SK-N-SH (cell line): ENCODE data around the gene PCDHGC4. TPM values are rescaled to one million over a fixed set of nuclear protein-coding genes. Genes with fewer than 3 reads are reported as not detected.

Experiments used
- CTCF ChIA-PET: fragments of 300-600, 350-600 bp; formaldehyde crosslinking; extraction: SDS; loops from one replicate; lab custom pipeline; 2021; lab: Yijun Ruan, JAX
- POLR2A ChIA-PET: fragments of 350-600 bp; sonication (Branson Sonifier 250); formaldehyde crosslinking; extraction: SDS; loops from one replicate; lab custom pipeline; 2020; ENCODE audit warnings: antibody characterized with exemption, inconsistent platforms; lab: Yijun Ruan, JAX
- DNase-seq: peaks from one replicate; pipeline ENCODE4 v3.0.0; 2012
- H2AFZ ChIP-seq: fragments of 200-600 bp; sonication (generic); 2 replicates; pipeline ENCODE4 v1.8.1; 2016; ENCODE audit warnings: antibody characterized with exemption, mild to moderate bottlenecking, low read depth
- H3F3A ChIP-seq: fragments of 200-600 bp; sonication (generic); replicated peaks from 2 replicates; pipeline ENCODE3; 2016; ENCODE audit warnings: antibody characterized with exemption, mild to moderate bottlenecking; ENCODE audit not compliant: insufficient read depth
- H3K27ac ChIP-seq, 2 experiments: fragments of 200-500 bp in 1 of 2; fragments of 200-600 bp in 1 of 2; sonication (Bioruptor generic) in 1 of 2; sonication (generic), shearing (Covaris generic) in 1 of 2; 2 replicates each; pipeline versions ENCODE4 v1.5.1 to v1.6.1; 2014 to 2016; ENCODE audit warnings: low read depth in 2 of 2, inconsistent platforms in 1 of 2, low read length in 1 of 2, mild to moderate bottlenecking in 1 of 2, mixed read lengths in 1 of 2
- H3K27me3 ChIP-seq: fragments of 200-600 bp; sonication (generic), shearing (Covaris generic); 2 replicates; pipeline ENCODE4 v1.6.1; 2016; ENCODE audit warnings: mixed run types; ENCODE audit not compliant: insufficient read depth
- H3K36me3 ChIP-seq, 2 experiments: fragments of 200-500 bp in 1 of 2; fragments of 200-600 bp in 1 of 2; sonication (Bioruptor generic) in 1 of 2; sonication (generic) in 1 of 2; replicated peaks in 1 of 2; 2 replicates each; pipeline versions ENCODE3 to v1.5.1; 2014 to 2016; ENCODE audit warnings: low read length in 1 of 2, mild to moderate bottlenecking in 1 of 2; ENCODE audit not compliant: insufficient read depth in 2 of 2, control insufficient read depth in 1 of 2
- H3K4me1 ChIP-seq, 2 experiments: fragments of 200-500 bp in 1 of 2; fragments of 200-600 bp in 1 of 2; sonication (Bioruptor generic) in 1 of 2; sonication (generic), shearing (Covaris generic) in 1 of 2; 2 replicates each; pipeline versions ENCODE4 v1.5.1 to v1.6.1; 2014 to 2016; ENCODE audit warnings: low read depth in 1 of 2, low read length in 1 of 2, mixed run types in 1 of 2; ENCODE audit not compliant: insufficient read depth in 2 of 2, control insufficient read depth in 1 of 2
- H3K4me2 ChIP-seq: fragments of 200-600 bp; sonication (generic), shearing (Covaris generic); 2 replicates; pipeline ENCODE4 v1.6.1; 2017; ENCODE audit warnings: mixed run types
- H3K4me3 ChIP-seq, 2 experiments: fragments of 200-500 bp in 1 of 2; fragments of 200-600 bp in 1 of 2; sonication (Bioruptor generic) in 1 of 2; sonication (generic), shearing (Covaris generic) in 1 of 2; 2 replicates each; pipeline versions ENCODE4 v1.5.1 to v1.8.1; 2014 to 2016; ENCODE audit warnings: low read depth in 2 of 2, inconsistent platforms in 1 of 2, low read length in 1 of 2, mild to moderate bottlenecking in 1 of 2, mixed read lengths in 1 of 2, moderate library complexity in 1 of 2
- H3K79me2 ChIP-seq: fragments of 200-600 bp; sonication (generic); 2 replicates; pipeline ENCODE4 v1.8.1; 2017; ENCODE audit warnings: mild to moderate bottlenecking; ENCODE audit not compliant: insufficient read depth
- H3K9ac ChIP-seq: fragments of 200-600 bp; sonication (generic); 2 replicates; pipeline ENCODE4 v1.6.1; 2017; ENCODE audit warnings: mixed run types
- H3K9me2 ChIP-seq: fragments of 200-600 bp; sonication (generic); 2 replicates; pipeline ENCODE4 v1.6.1; 2017; ENCODE audit warnings: mixed run types
- H3K9me3 ChIP-seq: fragments of 200-600 bp; sonication (generic); 2 replicates; pipeline ENCODE4 v1.6.1; 2017; ENCODE audit warnings: mixed run types, mild to moderate bottlenecking, moderate library complexity
- H4K20me1 ChIP-seq: fragments of 200-600 bp; sonication (generic); 2 replicates; pipeline ENCODE4 v1.6.1; 2017; ENCODE audit warnings: mild to moderate bottlenecking, mixed run types; ENCODE audit not compliant: insufficient read depth
- ELF1 ChIP-seq: IDR thresholded peaks from 2 replicates; pipeline ENCODE4 v1.4.0; 2012
- EZH2phosphoT487 ChIP-seq: fragments of 200-600 bp; sonication (generic); IDR thresholded peaks from 2 replicates; pipeline ENCODE4 v1.6.1; 2017; ENCODE audit warnings: low read depth, mixed run types, mild to moderate bottlenecking, antibody characterized with exemption, moderate library complexity, borderline replicate concordance
- FOXJ3 ChIP-seq: sonication (generic); formaldehyde crosslinking; IDR thresholded peaks from 2 replicates; pipeline ENCODE4 v1.5.1; 2020; ENCODE audit warnings: mild to moderate bottlenecking, missing genetic modification reagents
- JUND ChIP-seq: IDR thresholded peaks from 2 replicates; pipeline ENCODE4 v1.4.0; 2012
- MEF2A ChIP-seq: IDR thresholded peaks from 2 replicates; pipeline ENCODE4 v1.4.0; 2012; ENCODE audit warnings: low read depth, borderline replicate concordance
- RAD21 ChIP-seq: IDR thresholded peaks from 2 replicates; pipeline ENCODE4 v1.6.1; 2012; ENCODE audit warnings: mild to moderate bottlenecking, low read length
- RFX5 ChIP-seq: IDR thresholded peaks from 2 replicates; pipeline ENCODE4 v1.6.1; 2012; ENCODE audit warnings: mild to moderate bottlenecking, improper control_type of control experiment, low read length
- RXRA ChIP-seq: IDR thresholded peaks from 2 replicates; pipeline ENCODE4 v1.4.0; 2012; ENCODE audit warnings: low read depth, mild to moderate bottlenecking, borderline replicate concordance
- SMC3 ChIP-seq: IDR thresholded peaks from 2 replicates; pipeline ENCODE4 v1.6.1; 2012; ENCODE audit warnings: low read depth, low read length, improper control_type of control experiment
- YY1 ChIP-seq: IDR thresholded peaks from 2 replicates; pipeline ENCODE4 v1.4.0; 2012; ENCODE audit warnings: low read depth, mild to moderate bottlenecking
- WGBS: methylation state at CpG from one replicate; pipeline ENCODE4 v1.1.6; 2017; ENCODE audit warnings: low lambda C conversion rate; 5-methylcytosine and 5-hydroxymethylcytosine counted together
- polyA plus RNA-seq, 3 experiments: library from polyadenylated mRNA; depleted of rRNA; stranded (reverse); fragments of >200 nt; gene quantifications; 2 replicates each; pipeline ENCODE4 v1.2.3, GENCODE V29; 2012
- TF ChIP-seq, protein P1 (sequence below): IDR thresholded peaks from 2 replicates; pipeline ENCODE4 v1.4.0; 2012; ENCODE audit warnings: low read depth, borderline replicate concordance
- TF ChIP-seq, protein P2 (sequence below): IDR thresholded peaks from 2 replicates; pipeline ENCODE4 v1.4.0; 2012; ENCODE audit warnings: low read depth
- TF ChIP-seq, protein P3 (sequence below): IDR thresholded peaks from 2 replicates; pipeline ENCODE4 v1.6.1; 2012; ENCODE audit warnings: mild to moderate bottlenecking, low read depth, low read length, moderate library complexity
- TF ChIP-seq, protein P4 (sequence below): fragments of 200-600 bp; sonication (generic); IDR thresholded peaks from 2 replicates; pipeline ENCODE4 v1.6.1; 2017; ENCODE audit warnings: antibody characterized with exemption, mild to moderate bottlenecking, moderate library complexity
- TF ChIP-seq, protein P5 (sequence below): IDR thresholded peaks from 2 replicates; pipeline ENCODE4; 2012
- TF ChIP-seq, protein P6 (sequence below): fragments of 150-350 bp; IDR thresholded peaks from 2 replicates; pipeline ENCODE4 v1.6.1; 2017; ENCODE audit warnings: antibody characterized with exemption, low read length, low read depth, borderline replicate concordance

Gene PCDHGC4
- polyA plus RNA-seq, 1 of the 3 experiments (the other 2 are of a cell fraction), result 0.53 TPM

DNA sequence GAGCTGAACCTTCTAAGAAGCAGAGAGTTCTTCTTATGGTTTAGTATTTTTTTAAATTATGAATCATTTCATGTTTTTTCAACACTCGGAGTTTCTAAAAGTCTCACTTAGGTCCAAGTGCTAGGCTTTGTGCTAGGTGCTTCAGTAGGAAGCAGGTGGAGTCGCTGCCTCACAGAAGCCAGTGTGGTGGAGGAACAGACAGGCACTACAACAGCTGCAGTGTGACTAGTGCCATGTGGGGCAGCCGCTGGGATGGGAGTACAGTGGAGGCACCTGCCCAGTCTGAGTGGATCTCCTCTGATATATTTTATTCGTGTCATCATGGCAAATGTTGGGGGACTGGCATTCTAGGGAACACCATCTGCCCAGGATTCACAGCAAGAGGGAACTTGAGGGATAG is 19.4 kb downstream of the PCDHGC4 start:
- Histone ChIP-seq H3K9me2 (no peaks in the 10 kb centered on the region), H3K27me3 (no peaks in the 10 kb centered on the region), H3K9me3 (no peaks in the 10 kb centered on the region), H3K9ac (no peak overlapping the region), H3K4me2 (no peak overlapping the region), H3K4me1 (peaks cover 23 to 26% of the 10 kb centered on the region in 2 experiments), H3K27ac (no peak overlapping the region; a peak in 1 of 4 replicates), H3F3A (peaks cover 27% of the 10 kb centered on the region), H4K20me1 (no peaks in the 10 kb centered on the region), H3K79me2 (peaks cover 33% of the 10 kb centered on the region), H3K4me3 (no peak overlapping the region), H2AFZ (no peak overlapping the region), H3K36me3 (peaks cover 9 to 47% of the 10 kb centered on the region in 2 experiments)
- DNase-seq, result no peak
- WGBS, result 91% methylated on average over 4 of the region's 4 CpGs
- ChIA-PET POLR2A (no interaction called here), CTCF (interaction anchor here (8.5 kb wide), 1 partner anchor 21 kb away, joined by 75 read pairs; the partner anchor contains the start of gene PCDHGC4)
- TF ChIP-seq, protein P1, sequence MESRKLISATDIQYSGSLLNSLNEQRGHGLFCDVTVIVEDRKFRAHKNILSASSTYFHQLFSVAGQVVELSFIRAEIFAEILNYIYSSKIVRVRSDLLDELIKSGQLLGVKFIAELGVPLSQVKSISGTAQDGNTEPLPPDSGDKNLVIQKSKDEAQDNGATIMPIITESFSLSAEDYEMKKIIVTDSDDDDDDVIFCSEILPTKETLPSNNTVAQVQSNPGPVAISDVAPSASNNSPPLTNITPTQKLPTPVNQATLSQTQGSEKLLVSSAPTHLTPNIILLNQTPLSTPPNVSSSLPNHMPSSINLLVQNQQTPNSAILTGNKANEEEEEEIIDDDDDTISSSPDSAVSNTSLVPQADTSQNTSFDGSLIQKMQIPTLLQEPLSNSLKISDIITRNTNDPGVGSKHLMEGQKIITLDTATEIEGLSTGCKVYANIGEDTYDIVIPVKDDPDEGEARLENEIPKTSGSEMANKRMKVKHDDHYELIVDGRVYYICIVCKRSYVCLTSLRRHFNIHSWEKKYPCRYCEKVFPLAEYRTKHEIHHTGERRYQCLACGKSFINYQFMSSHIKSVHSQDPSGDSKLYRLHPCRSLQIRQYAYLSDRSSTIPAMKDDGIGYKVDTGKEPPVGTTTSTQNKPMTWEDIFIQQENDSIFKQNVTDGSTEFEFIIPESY, result no peak
- TF ChIP-seq YY1 (no peak), MEF2A (no peak), RFX5 (no peak), FOXJ3 (CRISPR knock-in tag) (no peak), JUND (no peak), EZH2phosphoT487 (no peak), RXRA (no peak), ELF1 (no peak), RAD21 (no peak), SMC3 (no peak)
- TF ChIP-seq, protein P2, sequence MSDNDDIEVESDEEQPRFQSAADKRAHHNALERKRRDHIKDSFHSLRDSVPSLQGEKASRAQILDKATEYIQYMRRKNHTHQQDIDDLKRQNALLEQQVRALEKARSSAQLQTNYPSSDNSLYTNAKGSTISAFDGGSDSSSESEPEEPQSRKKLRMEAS, result no peak
- TF ChIP-seq, protein P3, sequence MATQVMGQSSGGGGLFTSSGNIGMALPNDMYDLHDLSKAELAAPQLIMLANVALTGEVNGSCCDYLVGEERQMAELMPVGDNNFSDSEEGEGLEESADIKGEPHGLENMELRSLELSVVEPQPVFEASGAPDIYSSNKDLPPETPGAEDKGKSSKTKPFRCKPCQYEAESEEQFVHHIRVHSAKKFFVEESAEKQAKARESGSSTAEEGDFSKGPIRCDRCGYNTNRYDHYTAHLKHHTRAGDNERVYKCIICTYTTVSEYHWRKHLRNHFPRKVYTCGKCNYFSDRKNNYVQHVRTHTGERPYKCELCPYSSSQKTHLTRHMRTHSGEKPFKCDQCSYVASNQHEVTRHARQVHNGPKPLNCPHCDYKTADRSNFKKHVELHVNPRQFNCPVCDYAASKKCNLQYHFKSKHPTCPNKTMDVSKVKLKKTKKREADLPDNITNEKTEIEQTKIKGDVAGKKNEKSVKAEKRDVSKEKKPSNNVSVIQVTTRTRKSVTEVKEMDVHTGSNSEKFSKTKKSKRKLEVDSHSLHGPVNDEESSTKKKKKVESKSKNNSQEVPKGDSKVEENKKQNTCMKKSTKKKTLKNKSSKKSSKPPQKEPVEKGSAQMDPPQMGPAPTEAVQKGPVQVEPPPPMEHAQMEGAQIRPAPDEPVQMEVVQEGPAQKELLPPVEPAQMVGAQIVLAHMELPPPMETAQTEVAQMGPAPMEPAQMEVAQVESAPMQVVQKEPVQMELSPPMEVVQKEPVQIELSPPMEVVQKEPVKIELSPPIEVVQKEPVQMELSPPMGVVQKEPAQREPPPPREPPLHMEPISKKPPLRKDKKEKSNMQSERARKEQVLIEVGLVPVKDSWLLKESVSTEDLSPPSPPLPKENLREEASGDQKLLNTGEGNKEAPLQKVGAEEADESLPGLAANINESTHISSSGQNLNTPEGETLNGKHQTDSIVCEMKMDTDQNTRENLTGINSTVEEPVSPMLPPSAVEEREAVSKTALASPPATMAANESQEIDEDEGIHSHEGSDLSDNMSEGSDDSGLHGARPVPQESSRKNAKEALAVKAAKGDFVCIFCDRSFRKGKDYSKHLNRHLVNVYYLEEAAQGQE, result no peak
- TF ChIP-seq, protein P4, sequence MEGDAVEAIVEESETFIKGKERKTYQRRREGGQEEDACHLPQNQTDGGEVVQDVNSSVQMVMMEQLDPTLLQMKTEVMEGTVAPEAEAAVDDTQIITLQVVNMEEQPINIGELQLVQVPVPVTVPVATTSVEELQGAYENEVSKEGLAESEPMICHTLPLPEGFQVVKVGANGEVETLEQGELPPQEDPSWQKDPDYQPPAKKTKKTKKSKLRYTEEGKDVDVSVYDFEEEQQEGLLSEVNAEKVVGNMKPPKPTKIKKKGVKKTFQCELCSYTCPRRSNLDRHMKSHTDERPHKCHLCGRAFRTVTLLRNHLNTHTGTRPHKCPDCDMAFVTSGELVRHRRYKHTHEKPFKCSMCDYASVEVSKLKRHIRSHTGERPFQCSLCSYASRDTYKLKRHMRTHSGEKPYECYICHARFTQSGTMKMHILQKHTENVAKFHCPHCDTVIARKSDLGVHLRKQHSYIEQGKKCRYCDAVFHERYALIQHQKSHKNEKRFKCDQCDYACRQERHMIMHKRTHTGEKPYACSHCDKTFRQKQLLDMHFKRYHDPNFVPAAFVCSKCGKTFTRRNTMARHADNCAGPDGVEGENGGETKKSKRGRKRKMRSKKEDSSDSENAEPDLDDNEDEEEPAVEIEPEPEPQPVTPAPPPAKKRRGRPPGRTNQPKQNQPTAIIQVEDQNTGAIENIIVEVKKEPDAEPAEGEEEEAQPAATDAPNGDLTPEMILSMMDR, result no peak
- TF ChIP-seq, protein P5, sequence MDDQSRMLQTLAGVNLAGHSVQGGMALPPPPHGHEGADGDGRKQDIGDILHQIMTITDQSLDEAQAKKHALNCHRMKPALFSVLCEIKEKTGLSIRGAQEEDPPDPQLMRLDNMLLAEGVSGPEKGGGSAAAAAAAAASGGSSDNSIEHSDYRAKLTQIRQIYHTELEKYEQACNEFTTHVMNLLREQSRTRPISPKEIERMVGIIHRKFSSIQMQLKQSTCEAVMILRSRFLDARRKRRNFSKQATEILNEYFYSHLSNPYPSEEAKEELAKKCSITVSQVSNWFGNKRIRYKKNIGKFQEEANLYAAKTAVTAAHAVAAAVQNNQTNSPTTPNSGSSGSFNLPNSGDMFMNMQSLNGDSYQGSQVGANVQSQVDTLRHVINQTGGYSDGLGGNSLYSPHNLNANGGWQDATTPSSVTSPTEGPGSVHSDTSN, result no peak
- TF ChIP-seq, protein P6, sequence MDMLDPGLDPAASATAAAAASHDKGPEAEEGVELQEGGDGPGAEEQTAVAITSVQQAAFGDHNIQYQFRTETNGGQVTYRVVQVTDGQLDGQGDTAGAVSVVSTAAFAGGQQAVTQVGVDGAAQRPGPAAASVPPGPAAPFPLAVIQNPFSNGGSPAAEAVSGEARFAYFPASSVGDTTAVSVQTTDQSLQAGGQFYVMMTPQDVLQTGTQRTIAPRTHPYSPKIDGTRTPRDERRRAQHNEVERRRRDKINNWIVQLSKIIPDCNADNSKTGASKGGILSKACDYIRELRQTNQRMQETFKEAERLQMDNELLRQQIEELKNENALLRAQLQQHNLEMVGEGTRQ, result no peak
